ENCODE results near the gene SOS2. TPM values are rescaled to one million over a fixed set of nuclear protein-coding genes. Genes with fewer than 3 reads are reported as not detected.

Gene SOS2
- total and polyA plus RNA-seq, 2 of the 4 experiments (the other 2 are of a cell fraction), result 6.3 to 10.9 TPM

- dilution Hi-C loops (cut with HindIII; ENCODE audit: low sequenced_read_pairs, unreplicated experiment), result no loop called here
- DNase-seq, result peak; percentile 52
Observed at GRCh38 chr14:50260511-50260910, 29.1 kb upstream of the SOS2 start.

More at GRCh38 chr14:50260511-50260910, 29.1 kb upstream of the SOS2 start:
- Histone ChIP-seq H3K27me3 (ENCODE audit: control insufficient read depth, insufficient read depth, low read length) (no peaks in the 10 kb centered on the region), H3K9me1 (ENCODE audit: insufficient read depth, low read length) (no peaks in the 10 kb centered on the region), H2AK9ac (replicated peaks; ENCODE audit: low read depth, low read length, poor library complexity) (no peak overlapping the region), H4K20me1 (ENCODE audit: insufficient read depth, low read length) (no peaks in the 10 kb centered on the region), H2BK120ac (ENCODE audit: low read depth, low read length) (no peak overlapping the region), H3K18ac (ENCODE audit: low read depth, low read length) (no peak overlapping the region), H3K9me3 (ENCODE audit: control insufficient read depth, insufficient read depth, low read length) (no peaks in the 10 kb centered on the region), H3K36me3 (ENCODE audit: control insufficient read depth, insufficient read depth, low read length) (no peaks in the 10 kb centered on the region), H3K9ac (ENCODE audit: low read depth, low read length) (no peak overlapping the region), H2BK5ac (ENCODE audit: low read depth, low read length, poor library complexity, severe bottlenecking) (no peak overlapping the region), H3K56ac (ENCODE audit: extremely low read depth, insufficient read depth, low read length) (no peak overlapping the region), H2BK20ac (ENCODE audit: low read depth, low read length) (no peak overlapping the region), H4K5ac (ENCODE audit: low read depth, low read length) (no peak overlapping the region), H4K91ac (ENCODE audit: insufficient read depth, low read depth, low read length) (no peak overlapping the region), H4K8ac (ENCODE audit: low read depth in 2 of 2, low read length in 2 of 2) (no peak overlapping the region), H3K14ac (replicated peaks; ENCODE audit: low read depth, low read length) (no peak overlapping the region), H3K4me3 (ENCODE audit: insufficient read depth, low read depth, low read length) (no peak overlapping the region), H3K4me1 (ENCODE audit: control insufficient read depth, insufficient read depth, low read length) (no peaks in the 10 kb centered on the region), H2AK5ac (ENCODE audit: low read depth, low read length) (no peak overlapping the region), H3K27ac (ENCODE audit: insufficient read depth, low read length) (no peak overlapping the region), H3K79me1 (ENCODE audit: low read depth in 1 of 2, low read length in 2 of 2) (no peaks in the 10 kb centered on the region), H2AFZ (replicated peaks; ENCODE audit: low read length, poor library complexity) (no peak overlapping the region), H2BK15ac (ENCODE audit: low read depth, low read length) (no peak overlapping the region), H3K23ac (ENCODE audit: low read depth, low read length) (no peak overlapping the region), H3K4me2 (ENCODE audit: low read depth, low read length) (no peak overlapping the region), H3K4ac (ENCODE audit: low read depth, low read length) (no peak overlapping the region)
- ChIA-PET CTCF (interaction anchor here (0.6 to 1.2 kb wide), 6 partner anchors 9 to 397 kb away, joined by 3 to 5 read pairs (median 3); no protein-coding TSS in a partner anchor), POLR2A (ENCODE audit: unreplicated experiment) (no interaction called here)
- intact Hi-C loops (cut with micrococcal nuclease), result loop anchor here (5.0 kb wide), 1 partner anchor 37 kb away; no protein-coding TSS in a partner anchor
- in situ Hi-C loops (cut with MboI; ENCODE audit: low sequenced_read_pairs), result no loop called here
- no CpG with 5 or more reads among the region's 3 CpGs for WGBS, 2 experiments (ENCODE audit: extremely low coverage in 2 of 2, insufficient read length in 1 of 2)
- TF ChIP-seq RAD21 (IDR thresholded peaks at IDR 0.05; ENCODE audit: low read length) (peak; percentile 58), SMC3 (IDR thresholded peaks at IDR 0.05; ENCODE audit: low read depth, low read length) (peak; percentile 39; the same call in 1 of the 2 replicates), NFE2L2 (IDR thresholded peaks at IDR 0.05; ENCODE audit: low read depth, low read length) (no peak), CTCF (conservative IDR thresholded peaks at IDR 0.05; ENCODE audit: low read depth, low read length) (peak; percentile 57)
- peak; percentile 91 for ATAC-seq (ENCODE audit: low read depth)
- BruUV-seq (replicated peaks), result no TSS peak
